ENCODE results near the gene MAP3K2. TPM values are rescaled to one million over a fixed set of nuclear protein-coding genes. Genes with fewer than 3 reads are reported as not detected.

Gene MAP3K2
- total and polyA plus RNA-seq, 2 of the 4 experiments (the other 2 are of a cell fraction), result 6.2 to 30.8 TPM

DNA sequence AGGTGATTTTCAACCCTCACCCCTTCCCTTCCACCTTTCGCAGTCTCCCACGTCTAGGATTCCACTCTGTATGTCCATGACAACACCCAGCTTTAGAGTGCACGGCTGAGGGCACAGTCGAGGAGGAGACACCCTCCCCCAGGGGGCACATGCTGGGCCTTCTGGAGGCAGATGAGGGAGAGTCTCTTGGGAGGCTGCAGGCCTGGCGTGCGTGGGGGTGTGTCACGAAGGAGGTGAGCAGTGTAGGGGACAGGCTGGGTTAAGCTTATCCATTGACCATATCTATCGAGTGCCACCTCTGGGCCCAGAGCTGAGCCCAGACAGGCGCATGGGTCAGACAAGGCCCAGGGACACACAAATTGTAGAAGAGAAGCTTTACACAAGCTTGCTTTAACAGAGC, 49.3 kb upstream of the MAP3K2 start:
- Histone ChIP-seq H3K4me2 (ENCODE audit: low read depth, low read length) (no peak overlapping the region), H2BK20ac (ENCODE audit: low read depth, low read length) (no peak overlapping the region), H3K27me3 (ENCODE audit: control insufficient read depth, insufficient read depth, low read length) (no peaks in the 10 kb centered on the region; the same call in 1 of the 2 replicates), H3K4me3 (ENCODE audit: insufficient read depth, low read depth, low read length) (no peak overlapping the region), H3K27ac (ENCODE audit: insufficient read depth, low read length) (no peak overlapping the region), H3K4me1 (ENCODE audit: control insufficient read depth, insufficient read depth, low read length) (no peaks in the 10 kb centered on the region), H2AK9ac (replicated peaks; ENCODE audit: low read depth, low read length, poor library complexity) (no peak overlapping the region), H4K20me1 (ENCODE audit: insufficient read depth, low read length) (no peaks in the 10 kb centered on the region), H2BK15ac (ENCODE audit: low read depth, low read length) (no peak overlapping the region), H2BK120ac (ENCODE audit: low read depth, low read length) (no peak overlapping the region), H3K14ac (replicated peaks; ENCODE audit: low read depth, low read length) (no peak overlapping the region), H3K36me3 (ENCODE audit: control insufficient read depth, insufficient read depth, low read length) (no peaks in the 10 kb centered on the region), H4K91ac (ENCODE audit: insufficient read depth, low read depth, low read length) (no peak overlapping the region), H3K56ac (ENCODE audit: extremely low read depth, insufficient read depth, low read length) (no peak overlapping the region; the same call in 1 of the 2 replicates), H2AFZ (replicated peaks; ENCODE audit: low read length, poor library complexity) (no peak overlapping the region), H2BK5ac (ENCODE audit: low read depth, low read length, poor library complexity, severe bottlenecking) (no peak overlapping the region), H4K8ac (ENCODE audit: low read depth in 2 of 2, low read length in 2 of 2) (no peak overlapping the region), H3K18ac (ENCODE audit: low read depth, low read length) (no peak overlapping the region), H3K9me1 (ENCODE audit: insufficient read depth, low read length) (no peaks in the 10 kb centered on the region), H4K5ac (ENCODE audit: low read depth, low read length) (no peak overlapping the region), H3K9me3 (ENCODE audit: control insufficient read depth, insufficient read depth, low read length) (peaks cover 8% of the 10 kb centered on the region), H3K79me1 (ENCODE audit: low read depth in 1 of 2, low read length in 2 of 2) (no peaks in the 10 kb centered on the region), H3K4ac (ENCODE audit: low read depth, low read length) (no peak overlapping the region), H3K23ac (ENCODE audit: low read depth, low read length) (no peak overlapping the region), H2AK5ac (ENCODE audit: low read depth, low read length) (no peak overlapping the region), H3K9ac (ENCODE audit: low read depth, low read length) (no peak overlapping the region)
- no TSS peak for BruUV-seq (replicated peaks)
- no CpG with 5 or more reads among the region's 9 CpGs for WGBS, 2 experiments (ENCODE audit: extremely low coverage in 2 of 2, insufficient read length in 1 of 2)
- TF ChIP-seq MXI1 (IDR thresholded peaks at IDR 0.05; ENCODE audit: borderline replicate concordance, low read depth, low read length) (no peak), CHD1 (IDR thresholded peaks at IDR 0.05; ENCODE audit: low read depth, low read length) (no peak), BHLHE40 (IDR thresholded peaks at IDR 0.05; ENCODE audit: low read depth, low read length) (no peak), CEBPB (IDR thresholded peaks at IDR 0.05; ENCODE audit: low read depth, low read length) (no peak), RCOR1 (IDR thresholded peaks at IDR 0.05; ENCODE audit: insufficient replicate concordance, low read length) (no peak), SMC3 (IDR thresholded peaks at IDR 0.05; ENCODE audit: low read depth, low read length) (no peak), MAFK (IDR thresholded peaks at IDR 0.05; ENCODE audit: low read depth, low read length) (no peak), MAZ (IDR thresholded peaks at IDR 0.05; ENCODE audit: borderline replicate concordance, low read depth, low read length) (no peak), POLR2A (IDR thresholded peaks at IDR 0.05; ENCODE audit: low read depth, low read length) (no peak), FOS (IDR thresholded peaks at IDR 0.05; ENCODE audit: low read depth, low read length) (no peak)
- TF ChIP-seq, protein P1, sequence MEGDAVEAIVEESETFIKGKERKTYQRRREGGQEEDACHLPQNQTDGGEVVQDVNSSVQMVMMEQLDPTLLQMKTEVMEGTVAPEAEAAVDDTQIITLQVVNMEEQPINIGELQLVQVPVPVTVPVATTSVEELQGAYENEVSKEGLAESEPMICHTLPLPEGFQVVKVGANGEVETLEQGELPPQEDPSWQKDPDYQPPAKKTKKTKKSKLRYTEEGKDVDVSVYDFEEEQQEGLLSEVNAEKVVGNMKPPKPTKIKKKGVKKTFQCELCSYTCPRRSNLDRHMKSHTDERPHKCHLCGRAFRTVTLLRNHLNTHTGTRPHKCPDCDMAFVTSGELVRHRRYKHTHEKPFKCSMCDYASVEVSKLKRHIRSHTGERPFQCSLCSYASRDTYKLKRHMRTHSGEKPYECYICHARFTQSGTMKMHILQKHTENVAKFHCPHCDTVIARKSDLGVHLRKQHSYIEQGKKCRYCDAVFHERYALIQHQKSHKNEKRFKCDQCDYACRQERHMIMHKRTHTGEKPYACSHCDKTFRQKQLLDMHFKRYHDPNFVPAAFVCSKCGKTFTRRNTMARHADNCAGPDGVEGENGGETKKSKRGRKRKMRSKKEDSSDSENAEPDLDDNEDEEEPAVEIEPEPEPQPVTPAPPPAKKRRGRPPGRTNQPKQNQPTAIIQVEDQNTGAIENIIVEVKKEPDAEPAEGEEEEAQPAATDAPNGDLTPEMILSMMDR (conservative IDR thresholded peaks at IDR 0.05; ENCODE audit: low read depth, low read length), result no peak
- TF ChIP-seq, protein P2, sequence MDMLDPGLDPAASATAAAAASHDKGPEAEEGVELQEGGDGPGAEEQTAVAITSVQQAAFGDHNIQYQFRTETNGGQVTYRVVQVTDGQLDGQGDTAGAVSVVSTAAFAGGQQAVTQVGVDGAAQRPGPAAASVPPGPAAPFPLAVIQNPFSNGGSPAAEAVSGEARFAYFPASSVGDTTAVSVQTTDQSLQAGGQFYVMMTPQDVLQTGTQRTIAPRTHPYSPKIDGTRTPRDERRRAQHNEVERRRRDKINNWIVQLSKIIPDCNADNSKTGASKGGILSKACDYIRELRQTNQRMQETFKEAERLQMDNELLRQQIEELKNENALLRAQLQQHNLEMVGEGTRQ (IDR thresholded peaks at IDR 0.05; ENCODE audit: low read depth, low read length), result no peak
- in situ Hi-C loops (cut with MboI; ENCODE audit: low sequenced_read_pairs) (no loop called here), intact Hi-C loops (cut with micrococcal nuclease) (no loop called here), dilution Hi-C loops (cut with HindIII; ENCODE audit: low sequenced_read_pairs, unreplicated experiment) (no loop called here)
- ChIA-PET POLR2A (ENCODE audit: unreplicated experiment) (no interaction called here), CTCF (no interaction called here)
- ATAC-seq (ENCODE audit: low read depth) (no peak), DNase-seq (no peak)
